ENCODE measurements around the gene DNASE1L1.

The DNASE1L1 gene

DNA sequence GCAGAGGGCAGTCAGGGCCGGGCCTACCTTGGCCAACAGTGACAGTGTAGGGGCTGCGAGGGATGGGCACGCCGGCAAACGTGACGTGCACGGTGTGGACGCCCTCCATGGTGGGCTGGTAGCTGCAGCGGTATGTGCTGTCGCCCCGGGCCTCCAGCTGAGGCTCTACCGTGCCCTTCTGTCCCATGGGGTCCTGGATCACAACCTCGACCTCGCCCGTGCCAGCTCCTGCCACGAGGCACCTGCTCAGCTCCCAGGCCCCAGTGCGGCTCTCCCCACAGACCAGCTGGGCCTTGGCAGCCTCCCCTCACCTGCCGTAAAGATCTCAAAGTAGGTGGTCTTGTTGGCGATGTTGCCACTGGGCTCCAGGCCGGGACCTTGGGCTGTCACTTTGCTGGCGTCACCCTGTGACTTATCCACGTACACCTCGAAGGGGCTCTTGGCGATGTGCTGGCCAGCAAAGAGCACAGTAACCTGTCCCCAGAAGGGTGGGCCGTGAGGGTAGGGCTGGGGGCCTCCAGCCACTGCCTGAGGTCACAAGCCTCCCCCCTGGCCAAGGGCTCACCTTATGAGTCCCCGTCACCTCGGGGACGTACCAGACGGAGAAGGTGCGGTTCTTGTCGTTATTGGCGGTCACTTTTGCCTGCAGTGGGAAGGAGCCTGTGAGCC, 42.9 kb downstream of the DNASE1L1 start:
- TF ChIP-seq, protein P1, sequence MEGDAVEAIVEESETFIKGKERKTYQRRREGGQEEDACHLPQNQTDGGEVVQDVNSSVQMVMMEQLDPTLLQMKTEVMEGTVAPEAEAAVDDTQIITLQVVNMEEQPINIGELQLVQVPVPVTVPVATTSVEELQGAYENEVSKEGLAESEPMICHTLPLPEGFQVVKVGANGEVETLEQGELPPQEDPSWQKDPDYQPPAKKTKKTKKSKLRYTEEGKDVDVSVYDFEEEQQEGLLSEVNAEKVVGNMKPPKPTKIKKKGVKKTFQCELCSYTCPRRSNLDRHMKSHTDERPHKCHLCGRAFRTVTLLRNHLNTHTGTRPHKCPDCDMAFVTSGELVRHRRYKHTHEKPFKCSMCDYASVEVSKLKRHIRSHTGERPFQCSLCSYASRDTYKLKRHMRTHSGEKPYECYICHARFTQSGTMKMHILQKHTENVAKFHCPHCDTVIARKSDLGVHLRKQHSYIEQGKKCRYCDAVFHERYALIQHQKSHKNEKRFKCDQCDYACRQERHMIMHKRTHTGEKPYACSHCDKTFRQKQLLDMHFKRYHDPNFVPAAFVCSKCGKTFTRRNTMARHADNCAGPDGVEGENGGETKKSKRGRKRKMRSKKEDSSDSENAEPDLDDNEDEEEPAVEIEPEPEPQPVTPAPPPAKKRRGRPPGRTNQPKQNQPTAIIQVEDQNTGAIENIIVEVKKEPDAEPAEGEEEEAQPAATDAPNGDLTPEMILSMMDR (IDR thresholded peaks at IDR 0.05; ENCODE audit: low read depth, low read length) = no peak
- no peak for DNase-seq (ENCODE audit: low read depth in 2 of 2)

DNA sequence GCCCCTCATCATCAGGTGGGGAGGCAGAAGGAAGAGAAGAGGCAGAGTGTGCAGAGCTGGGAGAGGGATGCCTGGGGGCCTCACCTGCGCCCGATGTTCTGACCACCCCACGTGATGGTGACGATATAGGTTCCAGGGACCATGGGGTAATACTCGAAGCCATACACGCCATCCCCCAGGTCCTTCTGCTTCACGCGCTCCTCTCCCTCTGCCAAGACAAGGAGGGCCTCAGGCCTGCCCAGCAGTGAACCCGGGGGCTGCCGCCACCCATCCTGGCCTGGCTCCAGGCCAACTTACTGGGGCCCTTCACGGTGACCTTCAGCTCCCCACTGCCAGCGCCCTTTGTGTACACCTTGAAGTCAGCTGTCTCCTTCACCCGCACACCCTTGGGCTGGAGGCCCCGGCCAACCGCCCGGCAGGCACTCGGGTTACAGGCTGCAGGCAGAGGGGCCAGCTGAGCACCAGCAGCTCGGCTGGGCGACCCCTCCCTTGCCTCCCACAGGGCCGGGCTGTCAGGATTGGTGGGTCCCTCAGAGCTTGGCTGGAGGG, 43.9 kb downstream of the DNASE1L1 start:
- TF ChIP-seq, protein P1 (IDR thresholded peaks at IDR 0.05; ENCODE audit: low read depth, low read length) = no peak
- H3K4me3 ChIP-seq (replicated peaks in 1 of 2; ENCODE audit: low read depth in 2 of 2, low read length in 2 of 2) = no peak overlapping the region
- DNase-seq (ENCODE audit: low read depth in 2 of 2) = no peak

More for the DNA sequence above, 42.9 kb downstream of the DNASE1L1 start:
- no peak overlapping the region for H3K4me3 ChIP-seq (replicated peaks in 1 of 2; ENCODE audit: low read depth in 2 of 2, low read length in 2 of 2)

DNA sequence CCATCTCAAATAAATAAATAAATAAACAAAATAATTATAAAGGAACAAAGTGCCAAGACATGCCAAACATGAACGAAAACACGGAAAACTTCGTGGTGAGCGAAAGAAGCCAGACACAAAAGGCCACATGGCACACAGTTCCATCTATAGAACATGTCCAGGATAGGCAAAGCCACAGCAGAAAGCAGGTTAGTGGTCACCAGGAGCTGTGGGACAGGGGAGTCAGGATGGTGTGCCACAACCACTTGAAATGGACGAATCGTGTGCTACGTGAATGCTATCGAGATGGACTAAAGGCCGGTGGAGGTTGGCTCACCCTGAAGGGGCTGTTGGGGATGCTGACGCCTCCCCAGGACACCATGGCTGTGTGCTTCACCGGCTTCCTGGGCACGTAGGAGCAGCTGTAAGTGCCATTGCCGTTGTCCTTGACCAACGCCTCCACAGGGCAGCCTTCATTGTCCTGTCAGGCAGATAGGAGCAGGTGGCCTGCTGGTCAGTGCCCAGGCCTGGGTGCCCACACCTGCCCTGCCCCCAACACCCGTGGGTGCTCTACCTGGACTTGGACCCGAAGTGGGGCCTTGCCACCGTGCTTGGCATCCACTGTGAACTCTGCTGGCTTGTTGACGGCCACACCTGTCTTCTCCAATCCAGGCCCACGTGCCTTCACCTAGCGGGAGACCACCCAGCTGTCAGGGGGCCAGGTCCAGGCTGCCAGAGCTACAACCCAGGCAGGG, 45.2 kb downstream of the DNASE1L1 start:
- DNase-seq (ENCODE audit: low read depth in 2 of 2) = no peak
- H3K4me3 ChIP-seq (replicated peaks in 1 of 2; ENCODE audit: low read depth in 2 of 2, low read length in 2 of 2) = no peak overlapping the region
- TF ChIP-seq, protein P1 (IDR thresholded peaks at IDR 0.05; ENCODE audit: low read depth, low read length) = no peak

DNA sequence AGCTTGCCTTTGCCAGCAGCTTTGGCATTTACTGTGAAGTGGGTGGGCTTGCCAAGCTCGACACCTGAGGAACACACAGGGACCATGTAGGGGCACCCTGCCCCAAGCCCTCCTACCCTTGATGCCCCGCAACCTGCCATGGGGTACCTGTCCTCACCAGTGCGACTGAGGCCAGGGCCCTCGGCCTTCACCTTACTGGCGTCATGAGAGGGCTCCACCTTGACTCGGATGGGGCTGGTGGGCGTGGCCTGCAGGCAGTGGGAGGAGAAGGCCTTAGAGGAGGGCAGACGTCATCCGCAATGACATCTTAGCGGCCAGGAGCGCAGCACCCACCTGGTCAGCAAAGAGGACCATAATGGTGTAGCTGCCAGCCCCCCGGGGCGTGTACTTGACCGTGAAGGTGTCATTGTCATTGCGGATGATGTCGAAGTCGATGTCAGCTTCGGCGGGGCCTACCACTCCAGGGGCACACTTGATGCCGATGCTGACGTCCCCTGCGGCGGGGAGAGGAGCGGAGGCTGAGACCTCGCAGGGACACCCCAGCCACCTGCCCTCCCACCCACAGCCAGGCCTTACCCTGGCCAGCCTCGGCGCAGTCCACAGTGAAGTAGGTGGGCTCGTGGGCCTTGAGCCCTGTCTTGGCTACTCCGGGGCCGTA, 46.8 kb downstream of the DNASE1L1 start:
- no peak overlapping the region for H3K4me3 ChIP-seq (replicated peaks in 1 of 2; ENCODE audit: low read depth in 2 of 2, low read length in 2 of 2)
- DNase-seq (ENCODE audit: low read depth in 2 of 2) = no peak
- TF ChIP-seq, protein P1 (IDR thresholded peaks at IDR 0.05; ENCODE audit: low read depth, low read length) = no peak

DNA sequence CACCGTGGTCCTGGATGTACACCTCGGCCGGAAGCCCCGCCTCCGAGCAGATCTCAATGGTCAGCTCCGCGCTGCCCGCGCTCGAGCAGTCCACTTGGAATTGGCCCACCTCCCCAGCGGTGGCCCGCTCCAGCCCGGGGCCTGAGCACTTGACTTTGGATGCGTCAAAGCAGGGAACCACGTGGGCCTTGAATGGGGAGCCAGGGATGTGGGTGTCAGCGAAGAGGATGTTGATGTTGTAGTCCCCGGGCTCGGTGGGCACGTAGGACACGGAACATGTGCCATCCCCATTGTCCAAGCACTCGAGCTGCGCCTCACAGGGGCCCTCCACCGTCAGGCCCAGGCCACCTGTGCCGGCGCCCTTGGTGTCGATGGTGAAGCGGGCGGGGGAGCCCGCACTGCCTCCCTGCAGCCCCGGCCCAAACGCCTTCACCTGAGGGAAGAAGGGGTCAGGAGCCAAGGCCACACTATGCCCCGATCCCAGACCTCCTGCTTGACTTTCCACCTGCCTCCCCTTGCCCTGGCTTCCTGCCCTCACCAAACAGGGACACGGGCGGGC, 48.8 kb downstream of the DNASE1L1 start:
- H3K4me3 ChIP-seq (replicated peaks in 1 of 2; ENCODE audit: low read depth in 2 of 2, low read length in 2 of 2) = no peak overlapping the region
- TF ChIP-seq, protein P1 (IDR thresholded peaks at IDR 0.05; ENCODE audit: low read depth, low read length) = no peak
- no peak for DNase-seq (ENCODE audit: low read depth in 2 of 2)

DNA sequence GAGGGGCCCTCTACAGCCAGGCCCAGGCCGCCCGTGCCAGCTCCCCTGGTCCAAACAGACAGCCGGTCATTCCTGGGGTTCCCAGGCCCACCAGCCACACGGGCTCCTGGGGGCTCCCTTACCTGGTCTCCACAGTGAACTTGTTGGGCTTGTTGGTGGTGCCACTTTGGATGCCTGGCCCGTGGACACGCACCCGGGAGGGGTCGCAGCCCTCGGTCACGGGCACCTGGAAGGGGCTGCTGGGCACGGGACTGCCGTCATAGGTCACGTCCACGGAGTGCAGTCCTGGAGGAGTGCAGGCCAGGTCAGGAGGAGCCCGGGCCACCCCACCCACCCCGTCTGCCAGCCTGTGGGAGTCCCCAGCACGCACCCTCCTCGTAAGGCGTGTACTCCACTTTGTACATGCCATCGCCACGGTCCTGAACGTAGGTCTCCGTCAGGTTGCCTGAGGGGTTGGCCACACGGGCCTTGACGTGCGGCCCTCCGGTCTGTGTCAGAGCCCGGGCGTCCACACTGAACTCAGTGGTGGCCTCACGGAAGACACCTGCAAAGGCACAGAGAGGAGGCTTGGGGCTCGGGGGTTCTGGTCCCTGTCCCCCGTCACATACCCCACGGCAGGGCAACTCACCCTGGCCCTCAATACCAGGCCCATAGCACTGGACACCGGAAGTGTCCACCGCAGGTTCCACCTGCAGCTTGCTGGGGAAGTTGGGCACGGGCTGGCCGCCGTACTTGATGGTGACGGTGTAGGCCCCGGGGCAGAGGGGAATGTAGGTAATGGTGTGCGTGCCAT, 49.5 kb downstream of the DNASE1L1 start:
- no peak overlapping the region for H3K4me3 ChIP-seq (replicated peaks in 1 of 2; ENCODE audit: low read depth in 2 of 2, low read length in 2 of 2)
- no peak for DNase-seq (ENCODE audit: low read depth in 2 of 2)
- TF ChIP-seq, protein P1 (IDR thresholded peaks at IDR 0.05; ENCODE audit: low read depth, low read length) = no peak

All from cardiac fibroblast (primary cell).